CD4-positive, alpha-beta T cell treated with Interleukin-15 for 4 hours (primary cell): Measurements from ENCODE around the gene BSN.

ENCODE experiments used
- DNase-seq: peaks from one replicate; pipeline ENCODE4 v3.0.0-alpha.2; 2020; ENCODE audit warnings: low spot score

The BSN gene

DNA sequence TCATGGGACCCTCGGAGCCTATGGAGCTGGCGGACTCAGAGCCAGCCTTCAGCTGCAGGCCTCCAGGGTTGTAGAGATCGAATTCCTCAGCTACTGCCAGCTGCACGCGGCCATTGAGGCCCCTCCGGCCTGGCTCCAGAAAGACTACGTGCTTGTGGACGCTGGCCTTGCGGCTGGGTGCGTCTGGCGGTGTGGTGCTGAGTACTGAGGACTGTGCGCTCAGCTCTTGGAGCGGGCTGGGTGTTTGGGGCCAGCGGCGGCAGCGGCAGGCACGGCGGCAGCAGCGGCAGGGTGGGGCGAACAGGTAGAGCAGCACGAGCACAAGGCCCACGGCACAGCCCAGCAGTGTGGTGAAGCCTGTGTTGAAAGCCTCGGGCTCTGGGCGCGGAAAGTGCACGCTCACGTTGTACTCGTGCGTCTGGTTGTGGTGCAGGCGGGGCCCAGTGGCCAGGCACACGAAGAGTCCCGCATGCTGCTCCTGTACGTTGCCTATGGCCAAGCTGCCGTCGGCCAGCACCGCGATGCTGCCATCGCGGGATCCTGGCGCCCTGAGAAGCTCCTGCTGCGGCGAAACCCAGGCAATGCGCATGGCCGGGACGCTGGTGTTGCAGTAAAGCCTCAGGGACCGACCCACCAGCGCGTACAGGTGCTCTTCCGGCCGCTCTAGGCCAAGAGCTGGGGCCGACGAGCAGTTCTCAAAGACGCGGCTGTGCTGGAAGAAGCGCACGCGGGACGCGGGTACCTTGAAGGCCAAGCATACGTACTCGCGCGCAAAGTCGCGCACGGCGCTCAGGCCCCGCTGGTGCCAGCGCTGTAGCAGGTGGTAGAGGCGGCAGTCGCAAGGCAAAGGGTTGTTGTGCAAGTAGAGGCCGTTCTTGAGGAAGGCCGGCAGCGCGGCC, 163.9 kb downstream of the BSN start:
- DNase-seq = no peak

DNA sequence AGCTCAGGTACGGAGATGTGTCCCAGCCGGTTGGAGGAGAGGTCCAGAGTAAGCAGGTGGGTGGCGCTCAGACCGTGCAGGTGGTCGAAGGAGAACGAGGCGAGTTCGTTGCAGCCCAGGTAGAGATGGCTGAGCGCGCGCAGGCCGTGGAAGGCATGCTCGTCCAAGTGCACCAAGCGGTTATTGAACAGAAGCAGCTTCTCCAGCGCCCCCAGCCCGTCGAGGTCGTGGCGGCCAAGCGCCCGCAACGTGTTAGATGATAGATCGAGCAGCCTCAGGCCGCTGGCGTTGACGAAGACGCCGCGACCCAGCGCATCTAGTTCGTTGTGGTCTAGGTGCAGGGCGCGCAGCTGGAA, 164.6 kb downstream of the BSN start:
- no peak for DNase-seq

DNA sequence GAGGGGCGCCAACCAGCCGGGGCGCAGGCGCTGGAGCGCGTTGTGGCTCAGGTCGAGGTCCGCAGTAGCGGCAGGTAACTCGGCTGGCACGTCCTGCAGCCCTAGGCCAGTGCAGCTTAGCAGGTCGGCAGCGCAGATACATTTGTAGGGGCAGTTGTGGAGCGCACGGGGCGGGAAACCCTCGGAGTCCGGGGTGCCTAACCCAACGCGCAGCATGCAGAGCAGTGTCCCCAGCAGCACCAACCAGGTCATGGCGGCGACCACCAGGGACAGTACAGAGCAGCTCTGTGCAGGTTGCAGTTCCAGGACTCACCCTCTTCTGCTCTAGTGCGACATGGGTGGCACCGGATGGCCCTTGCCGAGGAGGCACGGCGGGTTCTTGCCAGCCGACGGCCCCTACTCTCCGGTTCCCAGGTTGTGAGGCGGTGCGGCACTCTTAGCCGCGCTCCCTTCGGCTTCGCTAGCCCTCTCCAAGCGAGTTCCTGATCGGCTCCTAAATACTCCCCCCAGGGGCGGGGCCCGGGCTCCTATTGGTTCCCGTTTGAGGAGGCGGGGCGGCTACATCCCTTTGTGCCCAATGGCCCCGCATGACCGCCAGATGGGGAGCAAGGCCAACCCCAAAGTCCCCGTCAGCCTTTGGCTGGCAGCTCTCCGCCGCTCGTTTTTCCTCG, 165.1 kb downstream of the BSN start, which contains the start of gene AMIGO3:
Gene AMIGO3, minus strand, starts transcription at position 471 of the 671 bp plus-strand sequence. Its CDS starts 219 bp downstream, at position 252.
- DNase-seq = peak; percentile 87
